Neural crest cell (in vitro differentiated cells): ENCODE measurements around the gene KRT72. TPM values are rescaled to one million over a fixed set of nuclear protein-coding genes. Genes with fewer than 3 reads are reported as not detected.

Experiments used
- DNase-seq: peaks from one replicate; pipeline ENCODE4 v3.0.0; 2021; ENCODE audit warnings: low read depth, mixed read lengths, low spot score
- H3K27ac Mint-ChIP-seq: one replicate; pipeline ENCODE4 v1.8.0; 2021; ENCODE audit warnings: mild to moderate bottlenecking, mixed read lengths; ENCODE audit not compliant: unreplicated experiment
- H3K27me3 Mint-ChIP-seq: 2 replicates; pipeline ENCODE4 v1.8.0; 2021; ENCODE audit warnings: low read depth, mild to moderate bottlenecking, mixed read lengths
- H3K36me3 Mint-ChIP-seq: 2 replicates; pipeline ENCODE4 v1.8.0; 2021; ENCODE audit warnings: low read depth, mild to moderate bottlenecking, mixed read lengths
- H3K4me1 Mint-ChIP-seq: 2 replicates; pipeline ENCODE4 v1.8.0; 2021; ENCODE audit warnings: mixed read lengths
- H3K4me3 Mint-ChIP-seq: one replicate; pipeline ENCODE4 v1.8.0; 2021; ENCODE audit warnings: mild to moderate bottlenecking, mixed read lengths
- H3K9me3 Mint-ChIP-seq: 2 replicates; pipeline ENCODE4 v1.8.0; 2021; ENCODE audit warnings: mixed read lengths
- total RNA-seq: library from RNA; stranded (reverse); gene quantifications from 2 replicates; pipeline ENCODE4 v1.2.1, GENCODE V29; 2021
- TF ChIP-seq, protein P1 (sequence below): fragments of 200-600 bp; sonication (generic); conservative IDR thresholded peaks from 2 replicates; pipeline ENCODE4 v1.5.0; 2021; ENCODE audit warnings: antibody characterized with exemption, mild to moderate bottlenecking

KRT72 gene
- total RNA-seq, 1 donor from 2014 or later: not detected

DNA sequence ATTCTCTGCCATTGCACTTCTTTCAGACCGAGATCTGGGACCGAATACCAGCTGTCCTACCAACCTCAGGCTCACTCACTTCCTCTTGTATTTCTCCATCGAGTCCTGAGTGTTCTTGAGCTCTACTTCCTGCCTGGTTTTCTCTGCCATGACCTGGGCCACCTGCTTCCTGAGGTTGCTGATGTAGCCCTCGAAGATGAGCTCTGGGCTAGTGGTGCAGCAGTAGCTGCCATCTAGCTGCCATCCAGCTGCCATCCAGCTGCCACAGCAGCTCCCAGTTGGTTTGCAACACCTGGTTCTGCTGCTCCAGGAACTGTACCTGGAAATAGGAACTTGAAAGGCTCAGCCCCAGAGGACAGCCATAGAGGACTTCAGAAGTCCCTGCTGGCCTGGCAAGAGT lies 32.1 kb upstream of the KRT72 start:
- Mint-ChIP-seq H3K4me1 (no peaks in the 10 kb centered on the region), H3K4me3 (no peak overlapping the region), H3K27me3 (peaks cover 13% of the 10 kb centered on the region), H3K36me3 (no peaks in the 10 kb centered on the region), H3K27ac (no peak overlapping the region), H3K9me3 (no peaks in the 10 kb centered on the region)
- TF ChIP-seq, protein P1, sequence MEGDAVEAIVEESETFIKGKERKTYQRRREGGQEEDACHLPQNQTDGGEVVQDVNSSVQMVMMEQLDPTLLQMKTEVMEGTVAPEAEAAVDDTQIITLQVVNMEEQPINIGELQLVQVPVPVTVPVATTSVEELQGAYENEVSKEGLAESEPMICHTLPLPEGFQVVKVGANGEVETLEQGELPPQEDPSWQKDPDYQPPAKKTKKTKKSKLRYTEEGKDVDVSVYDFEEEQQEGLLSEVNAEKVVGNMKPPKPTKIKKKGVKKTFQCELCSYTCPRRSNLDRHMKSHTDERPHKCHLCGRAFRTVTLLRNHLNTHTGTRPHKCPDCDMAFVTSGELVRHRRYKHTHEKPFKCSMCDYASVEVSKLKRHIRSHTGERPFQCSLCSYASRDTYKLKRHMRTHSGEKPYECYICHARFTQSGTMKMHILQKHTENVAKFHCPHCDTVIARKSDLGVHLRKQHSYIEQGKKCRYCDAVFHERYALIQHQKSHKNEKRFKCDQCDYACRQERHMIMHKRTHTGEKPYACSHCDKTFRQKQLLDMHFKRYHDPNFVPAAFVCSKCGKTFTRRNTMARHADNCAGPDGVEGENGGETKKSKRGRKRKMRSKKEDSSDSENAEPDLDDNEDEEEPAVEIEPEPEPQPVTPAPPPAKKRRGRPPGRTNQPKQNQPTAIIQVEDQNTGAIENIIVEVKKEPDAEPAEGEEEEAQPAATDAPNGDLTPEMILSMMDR: no peak
- no peak for DNase-seq

DNA sequence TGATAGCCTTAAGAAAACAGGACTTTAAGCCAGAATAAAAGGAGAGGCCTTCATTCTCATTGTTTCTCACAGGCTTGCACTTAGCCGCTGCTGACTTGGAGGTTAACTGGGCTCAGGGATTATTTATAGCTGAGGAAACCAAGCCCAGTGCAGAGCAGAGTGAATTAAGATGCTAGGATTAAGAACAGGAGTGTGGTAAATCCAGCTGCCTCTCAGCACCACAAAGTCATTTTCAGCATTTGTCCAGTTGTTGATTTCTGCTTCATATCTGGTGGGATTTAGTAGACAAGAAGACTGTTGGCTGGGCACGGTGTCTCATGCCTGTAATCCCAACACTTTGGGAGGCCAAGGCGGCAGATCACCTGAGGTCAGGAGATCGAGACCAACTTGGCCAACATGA lies 31.4 kb upstream of the KRT72 start:
- TF ChIP-seq, protein P1: no peak
- H3K4me3 Mint-ChIP-seq: no peak overlapping the region
- H3K4me1 Mint-ChIP-seq: no peaks in the 10 kb centered on the region
- no peak overlapping the region for H3K27ac Mint-ChIP-seq
- H3K27me3 Mint-ChIP-seq: peaks cover 14% of the 10 kb centered on the region
- H3K36me3 Mint-ChIP-seq: no peaks in the 10 kb centered on the region
- no peaks in the 10 kb centered on the region for H3K9me3 Mint-ChIP-seq
- no peak for DNase-seq

DNA sequence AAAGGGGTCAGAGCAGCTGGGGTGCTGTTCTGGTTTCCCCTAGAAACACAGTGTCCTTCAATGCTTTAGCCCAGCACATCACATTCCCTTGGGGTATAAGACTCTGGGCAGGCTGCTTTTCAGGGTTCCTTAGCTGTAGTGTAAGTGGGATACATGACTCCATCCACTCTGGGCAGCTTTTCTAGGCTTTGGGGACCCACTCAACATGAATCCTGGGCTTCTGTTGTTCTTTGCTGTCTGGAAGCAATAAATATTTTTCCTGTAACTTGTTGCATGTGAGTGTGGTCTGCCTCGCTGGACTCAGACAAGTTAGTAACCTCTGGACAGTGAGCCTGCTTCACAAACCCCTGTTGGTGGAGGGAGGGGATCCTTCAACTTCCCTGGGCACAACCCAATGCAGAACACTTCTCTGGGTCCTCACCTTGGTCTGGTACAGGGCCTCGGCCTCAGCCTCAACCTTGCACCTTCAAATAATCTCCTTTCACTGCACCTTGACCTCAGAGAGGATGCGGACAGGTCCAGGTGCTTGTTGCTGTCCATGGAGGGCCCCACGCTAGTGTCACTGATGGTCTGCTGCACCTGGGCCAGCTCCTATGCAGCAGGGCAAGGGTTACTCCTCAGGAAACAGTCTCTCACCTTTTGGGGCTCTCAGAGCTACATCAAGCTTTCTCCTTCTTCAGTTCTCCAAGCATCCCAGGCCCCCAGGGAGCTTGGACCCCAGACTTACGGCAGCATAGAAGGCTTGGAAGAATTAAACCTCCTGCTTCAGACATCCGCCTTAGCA lies 30.6 kb upstream of the KRT72 start:
- Mint-ChIP-seq H3K36me3 (no peaks in the 10 kb centered on the region), H3K27ac (no peak overlapping the region), H3K4me3 (no peak overlapping the region), H3K9me3 (no peaks in the 10 kb centered on the region), H3K4me1 (no peaks in the 10 kb centered on the region), H3K27me3 (peaks cover 17% of the 10 kb centered on the region)
- DNase-seq: no peak
- TF ChIP-seq, protein P1: no peak

DNA sequence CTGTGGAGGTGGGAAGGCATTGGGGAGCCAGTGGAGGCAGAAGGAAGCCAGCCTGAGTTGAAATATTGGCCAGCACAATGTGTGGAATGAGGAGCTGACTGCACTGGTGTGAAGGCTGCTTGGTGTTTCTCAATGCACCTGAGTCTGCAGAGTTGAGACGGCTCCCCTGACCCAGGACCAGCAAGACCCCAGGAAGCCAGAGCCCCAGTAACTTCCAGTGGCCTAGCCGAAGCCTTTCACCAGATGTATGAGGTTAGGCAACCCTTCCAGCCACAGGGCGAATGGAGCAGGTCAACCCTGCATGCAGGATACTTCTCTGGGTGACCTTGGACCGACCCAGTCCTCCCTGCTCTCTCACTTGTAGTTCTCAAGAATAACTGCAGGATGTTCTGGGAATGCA lies 30.0 kb upstream of the KRT72 start:
- no peaks in the 10 kb centered on the region for H3K36me3 Mint-ChIP-seq
- TF ChIP-seq, protein P1: no peak
- no peaks in the 10 kb centered on the region for H3K4me1 Mint-ChIP-seq
- no peak overlapping the region for H3K27ac Mint-ChIP-seq
- no peaks in the 10 kb centered on the region for H3K9me3 Mint-ChIP-seq
- H3K27me3 Mint-ChIP-seq: peaks cover 19% of the 10 kb centered on the region
- DNase-seq: no peak
- H3K4me3 Mint-ChIP-seq: no peak overlapping the region

DNA sequence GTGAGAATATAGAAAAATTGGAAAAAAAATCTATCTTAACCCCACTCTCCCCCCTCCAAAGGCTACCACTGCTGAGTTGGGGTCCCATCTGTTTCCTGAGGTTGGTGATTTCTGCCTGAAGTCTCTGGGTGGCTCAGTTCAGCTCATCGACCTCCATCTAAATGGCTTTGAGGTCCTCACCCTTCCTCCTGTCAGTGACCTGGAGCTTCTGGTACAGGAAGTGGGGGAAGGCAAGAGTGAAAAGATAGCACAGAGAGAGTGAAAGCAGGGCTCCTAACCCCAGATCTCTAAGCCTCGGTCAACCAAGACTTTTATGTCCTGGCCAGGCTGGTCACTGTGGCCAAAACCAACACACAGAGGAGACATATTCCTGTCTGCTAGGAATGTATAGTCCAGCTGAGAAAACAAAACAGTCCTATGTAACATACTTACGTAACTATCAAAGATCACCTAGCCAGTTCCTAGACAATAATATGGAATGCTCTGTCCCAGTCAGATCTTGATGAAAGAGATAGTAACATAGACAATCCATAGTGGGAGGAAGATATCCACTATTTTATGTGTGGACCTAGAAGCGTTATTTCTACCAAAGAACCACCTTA lies 29.4 kb upstream of the KRT72 start:
- peaks cover 23% of the 10 kb centered on the region for H3K27me3 Mint-ChIP-seq
- H3K9me3 Mint-ChIP-seq: no peaks in the 10 kb centered on the region
- H3K4me3 Mint-ChIP-seq: no peak overlapping the region
- H3K4me1 Mint-ChIP-seq: no peaks in the 10 kb centered on the region
- peak overlapping the region; percentile 73 for H3K27ac Mint-ChIP-seq
- DNase-seq: no peak
- H3K36me3 Mint-ChIP-seq: no peaks in the 10 kb centered on the region
- TF ChIP-seq, protein P1: no peak
